Uterus (tissue), 2 donors: Measurements from ENCODE around the gene TJP2.

ENCODE experiments used
- POLR2A ChIP-seq, 2 donors: fragments of 450-650 bp; IDR thresholded peaks; one replicate each; pipeline ENCODE4 v1.6.1; 2016; ENCODE audit warnings: antibody characterized with exemption in 2 of 2, mild to moderate bottlenecking in 1 of 2, moderate library complexity in 1 of 2
- TF ChIP-seq, protein P1 (sequence below), 4 experiments: fragments of 200-600 bp in 2 of 4; fragments of 450-650 bp in 2 of 4; sonication (generic) in 2 of 4; IDR thresholded peaks; one replicate each; pipeline ENCODE4 v1.5.1; 2016 to 2019; ENCODE audit warnings: antibody characterized with exemption in 4 of 4, mild to moderate bottlenecking in 2 of 4, moderate library complexity in 1 of 4

DNA sequence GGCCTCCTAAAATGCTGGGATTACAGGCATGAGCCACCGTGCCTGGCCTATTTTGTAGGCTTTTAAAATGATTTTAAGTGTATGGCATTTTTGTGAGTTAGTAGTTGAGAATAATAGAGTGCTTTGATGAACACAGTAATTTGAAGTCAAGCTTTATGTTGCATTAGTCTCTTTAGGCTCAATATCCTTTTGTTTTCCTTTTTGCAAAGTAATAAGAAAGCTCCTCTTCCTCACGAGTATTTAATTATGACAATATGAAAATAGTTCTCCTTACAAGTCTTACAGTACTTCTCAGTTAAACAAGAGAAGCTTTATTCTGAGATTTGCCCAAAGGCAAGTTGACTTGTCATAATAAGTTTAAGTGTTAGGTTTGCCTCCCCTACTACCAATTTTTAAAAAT, 69.0 kb downstream of the TJP2 start:
- TF ChIP-seq, protein P1, sequence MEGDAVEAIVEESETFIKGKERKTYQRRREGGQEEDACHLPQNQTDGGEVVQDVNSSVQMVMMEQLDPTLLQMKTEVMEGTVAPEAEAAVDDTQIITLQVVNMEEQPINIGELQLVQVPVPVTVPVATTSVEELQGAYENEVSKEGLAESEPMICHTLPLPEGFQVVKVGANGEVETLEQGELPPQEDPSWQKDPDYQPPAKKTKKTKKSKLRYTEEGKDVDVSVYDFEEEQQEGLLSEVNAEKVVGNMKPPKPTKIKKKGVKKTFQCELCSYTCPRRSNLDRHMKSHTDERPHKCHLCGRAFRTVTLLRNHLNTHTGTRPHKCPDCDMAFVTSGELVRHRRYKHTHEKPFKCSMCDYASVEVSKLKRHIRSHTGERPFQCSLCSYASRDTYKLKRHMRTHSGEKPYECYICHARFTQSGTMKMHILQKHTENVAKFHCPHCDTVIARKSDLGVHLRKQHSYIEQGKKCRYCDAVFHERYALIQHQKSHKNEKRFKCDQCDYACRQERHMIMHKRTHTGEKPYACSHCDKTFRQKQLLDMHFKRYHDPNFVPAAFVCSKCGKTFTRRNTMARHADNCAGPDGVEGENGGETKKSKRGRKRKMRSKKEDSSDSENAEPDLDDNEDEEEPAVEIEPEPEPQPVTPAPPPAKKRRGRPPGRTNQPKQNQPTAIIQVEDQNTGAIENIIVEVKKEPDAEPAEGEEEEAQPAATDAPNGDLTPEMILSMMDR (IDR thresholded peaks at IDR 0.05) = no peak
- no peak for TF ChIP-seq POLR2A (IDR thresholded peaks at IDR 0.05)
